ENCODE results near the gene RNF214.

Gene RNF214

DNA sequence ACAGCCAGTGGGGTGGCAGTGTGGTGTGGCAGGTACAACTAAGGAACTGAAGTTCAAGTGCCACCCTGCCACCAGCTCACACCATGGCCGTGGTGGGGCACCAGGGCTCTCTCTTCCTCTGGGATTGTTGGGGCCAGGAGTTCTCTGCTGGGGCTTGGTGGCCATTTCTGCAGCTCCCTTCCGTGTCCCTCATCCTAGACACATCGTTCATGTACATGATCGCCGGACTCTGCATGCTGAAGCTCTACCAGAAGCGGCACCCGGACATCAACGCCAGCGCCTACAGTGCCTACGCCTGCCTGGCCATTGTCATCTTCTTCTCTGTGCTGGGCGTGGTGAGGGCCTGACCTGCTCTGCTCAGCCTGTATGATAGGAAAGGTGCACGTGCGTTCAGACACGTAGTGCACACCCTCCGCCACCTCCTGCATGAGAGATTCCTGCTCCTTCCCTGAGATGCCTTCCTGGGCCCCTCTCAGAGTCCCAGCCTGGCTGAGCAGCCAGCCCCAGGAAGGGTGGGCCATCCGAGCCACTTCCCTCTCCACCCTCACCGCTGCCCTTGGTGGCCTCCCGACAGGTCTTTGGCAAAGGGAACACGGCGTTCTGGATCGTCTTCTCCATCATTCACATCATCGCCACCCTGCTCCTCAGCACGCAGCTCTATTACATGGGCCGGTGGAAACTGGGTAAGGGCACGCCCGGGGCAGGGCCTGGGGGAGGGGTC, 40.6 kb upstream of the RNF214 start:
- H3K4me1 Mint-ChIP-seq: peaks cover 7% of the 10 kb centered on the region
- H3K9me3 Mint-ChIP-seq: no peaks in the 10 kb centered on the region
- no peaks in the 10 kb centered on the region for H3K27me3 Mint-ChIP-seq
- no peak overlapping the region for H3K27ac Mint-ChIP-seq (ENCODE audit: low read depth)
- no peak for ATAC-seq (replicated peaks; ENCODE audit: extremely low read depth, poor library complexity, severe bottlenecking)
- H3K4me3 Mint-ChIP-seq: no peak overlapping the region
- H3K36me3 Mint-ChIP-seq (ENCODE audit: insufficient read depth): peaks cover 9% of the 10 kb centered on the region
- no peak for DNase-seq (ENCODE audit: low spot score in 2 of 2)

DNA sequence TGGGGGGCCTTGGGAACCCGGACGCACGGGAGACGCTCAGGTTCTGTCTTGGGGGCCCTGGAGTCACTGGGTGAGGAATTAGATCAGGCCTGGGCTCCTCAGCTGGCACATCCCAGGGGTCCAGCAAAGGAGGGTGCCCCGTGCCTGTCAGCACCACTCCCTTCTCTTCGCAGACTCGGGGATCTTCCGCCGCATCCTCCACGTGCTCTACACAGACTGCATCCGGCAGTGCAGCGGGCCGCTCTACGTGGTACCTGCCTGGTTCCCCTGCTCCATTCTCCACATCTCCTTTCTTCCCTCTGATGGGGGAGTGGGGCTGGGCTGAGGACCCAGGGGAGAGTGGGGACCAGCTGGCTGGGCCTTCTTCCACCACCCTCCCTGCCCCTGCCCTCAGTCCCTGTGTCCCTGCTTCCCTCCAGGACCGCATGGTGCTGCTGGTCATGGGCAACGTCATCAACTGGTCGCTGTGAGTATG, 40.0 kb upstream of the RNF214 start:
- peaks cover 3% of the 10 kb centered on the region for H3K4me1 Mint-ChIP-seq
- H3K36me3 Mint-ChIP-seq (ENCODE audit: insufficient read depth): peaks cover 10% of the 10 kb centered on the region
- no peak overlapping the region for H3K4me3 Mint-ChIP-seq
- H3K9me3 Mint-ChIP-seq: no peaks in the 10 kb centered on the region
- no peak overlapping the region for H3K27ac Mint-ChIP-seq (ENCODE audit: low read depth)
- DNase-seq (ENCODE audit: low spot score in 2 of 2): no peak
- H3K27me3 Mint-ChIP-seq: no peaks in the 10 kb centered on the region
- no peak for ATAC-seq (replicated peaks; ENCODE audit: extremely low read depth, poor library complexity, severe bottlenecking)

DNA sequence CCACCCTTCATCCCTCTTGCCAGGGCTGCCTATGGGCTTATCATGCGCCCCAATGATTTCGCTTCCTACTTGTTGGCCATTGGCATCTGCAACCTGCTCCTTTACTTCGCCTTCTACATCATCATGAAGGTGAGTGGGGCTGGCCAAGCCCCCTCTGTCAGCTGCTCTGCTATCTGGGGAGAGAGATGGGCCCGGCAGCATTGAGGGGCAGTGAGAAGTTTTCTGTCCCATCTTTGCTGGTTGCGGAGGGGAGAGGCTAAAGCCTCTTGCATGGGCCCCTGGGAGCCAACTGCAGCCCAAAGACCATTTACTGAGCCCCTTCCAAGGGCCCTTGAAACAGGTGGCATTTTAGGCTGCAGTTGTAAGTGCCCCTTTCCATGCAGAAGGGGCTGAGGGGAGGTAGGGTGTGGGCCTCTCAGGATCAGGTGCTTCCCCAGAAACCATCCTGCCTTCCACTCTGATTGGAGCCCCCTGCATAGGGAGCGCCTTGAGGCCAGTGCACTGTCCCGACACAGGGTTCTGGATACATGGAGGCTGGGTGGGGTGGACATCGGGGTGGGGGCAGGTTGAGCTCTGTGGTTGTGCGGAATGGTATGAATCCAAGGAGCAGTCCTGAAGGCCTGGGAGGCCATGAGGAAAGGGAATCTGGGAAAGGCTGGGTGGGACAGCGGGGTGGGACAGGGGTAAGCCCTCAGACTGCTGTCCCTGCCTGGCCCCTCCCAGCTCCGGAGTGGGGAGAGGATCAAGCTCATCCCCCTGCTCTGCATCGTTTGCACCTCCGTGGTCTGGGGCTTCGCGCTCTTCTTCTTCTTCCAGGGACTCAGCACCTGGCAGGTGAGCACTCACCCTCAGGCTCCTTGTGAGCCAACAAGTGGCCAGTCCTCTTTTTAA, 39.1 kb upstream of the RNF214 start:
- ATAC-seq (replicated peaks; ENCODE audit: extremely low read depth, poor library complexity, severe bottlenecking) (no peak), DNase-seq (ENCODE audit: low spot score in 2 of 2) (no peak)
- Mint-ChIP-seq H3K9me3 (no peaks in the 10 kb centered on the region), H3K27me3 (no peaks in the 10 kb centered on the region), H3K36me3 (ENCODE audit: insufficient read depth) (peaks cover 13% of the 10 kb centered on the region), H3K4me3 (no peak overlapping the region), H3K27ac (ENCODE audit: low read depth) (no peak overlapping the region), H3K4me1 (peaks cover 5% of the 10 kb centered on the region)

DNA sequence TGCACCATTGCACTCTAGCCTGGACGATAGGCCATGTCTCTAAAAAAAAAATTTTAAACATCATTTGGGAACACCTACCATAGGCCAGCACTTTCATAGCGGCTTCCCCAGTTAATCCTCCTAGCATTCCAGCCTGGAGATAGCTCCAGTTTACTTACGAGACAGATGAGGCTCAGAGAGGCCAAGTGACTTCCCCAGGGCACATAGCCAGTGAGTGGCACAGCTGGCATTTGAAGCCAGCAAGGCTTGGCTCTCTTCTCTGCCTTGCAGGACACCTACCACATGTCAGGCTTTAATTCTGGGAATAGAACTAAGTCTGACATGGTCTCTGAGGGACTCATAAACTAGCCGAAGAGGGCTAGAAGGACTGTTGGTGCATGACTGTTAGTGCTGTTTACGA, 38.2 kb upstream of the RNF214 start:
- H3K27me3 Mint-ChIP-seq: no peaks in the 10 kb centered on the region
- DNase-seq (ENCODE audit: low spot score in 2 of 2): no peak
- H3K27ac Mint-ChIP-seq (ENCODE audit: low read depth): no peak overlapping the region

DNA sequence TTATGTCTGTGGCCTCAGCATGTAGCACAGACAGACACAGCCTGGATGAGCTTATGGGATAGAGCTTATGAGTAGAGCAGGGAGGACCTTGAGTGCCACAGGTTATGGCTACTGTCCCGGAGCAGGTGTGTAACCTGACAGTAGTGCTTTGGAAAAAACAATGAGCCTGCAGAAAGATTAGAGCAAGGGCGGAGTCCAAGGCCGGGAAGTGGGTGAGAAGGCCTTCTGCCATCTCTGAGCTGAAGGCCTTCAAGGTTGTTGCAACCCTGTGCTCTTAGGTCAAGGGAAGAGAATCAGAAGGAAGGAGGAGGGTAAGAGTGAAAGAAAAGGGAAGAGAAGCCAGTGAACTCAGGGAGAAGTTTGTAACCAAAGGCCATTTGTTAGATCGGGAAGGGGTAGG, 37.2 kb upstream of the RNF214 start:
- Mint-ChIP-seq H3K36me3 (ENCODE audit: insufficient read depth) (peaks cover 22% of the 10 kb centered on the region), H3K27ac (ENCODE audit: low read depth) (peak overlapping the region; percentile 17), H3K4me3 (no peak overlapping the region), H3K9me3 (no peaks in the 10 kb centered on the region), H3K27me3 (no peaks in the 10 kb centered on the region), H3K4me1 (peaks cover 5% of the 10 kb centered on the region)
- no peak for DNase-seq (ENCODE audit: low spot score in 2 of 2)
- ATAC-seq (replicated peaks; ENCODE audit: extremely low read depth, poor library complexity, severe bottlenecking): no peak

More for the DNA sequence above, 38.2 kb upstream of the RNF214 start:
- Mint-ChIP-seq H3K4me1 (peaks cover 5% of the 10 kb centered on the region), H3K4me3 (no peak overlapping the region), H3K36me3 (ENCODE audit: insufficient read depth) (peaks cover 16% of the 10 kb centered on the region), H3K9me3 (no peaks in the 10 kb centered on the region)
- ATAC-seq (replicated peaks; ENCODE audit: extremely low read depth, poor library complexity, severe bottlenecking): no peak

DNA sequence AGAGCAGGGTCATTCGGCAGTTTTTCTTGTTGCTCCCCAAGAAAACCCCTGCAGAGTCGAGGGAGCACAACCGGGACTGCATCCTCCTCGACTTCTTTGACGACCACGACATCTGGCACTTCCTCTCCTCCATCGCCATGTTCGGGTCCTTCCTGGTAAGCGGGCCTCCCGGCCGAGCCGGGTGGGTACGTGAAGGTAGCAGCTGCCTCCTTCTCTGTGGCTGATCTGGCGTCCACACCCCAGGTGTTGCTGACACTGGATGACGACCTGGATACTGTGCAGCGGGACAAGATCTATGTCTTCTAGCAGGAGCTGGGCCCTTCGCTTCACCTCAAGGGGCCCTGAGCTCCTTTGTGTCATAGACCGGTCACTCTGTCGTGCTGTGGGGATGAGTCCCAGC, 36.7 kb upstream of the RNF214 start:
- H3K36me3 Mint-ChIP-seq (ENCODE audit: insufficient read depth): peaks cover 23% of the 10 kb centered on the region
- peak overlapping the region; percentile 17 for H3K27ac Mint-ChIP-seq (ENCODE audit: low read depth)
- no peaks in the 10 kb centered on the region for H3K9me3 Mint-ChIP-seq
- H3K4me1 Mint-ChIP-seq: peaks cover 9% of the 10 kb centered on the region
- H3K4me3 Mint-ChIP-seq: no peak overlapping the region
- ATAC-seq (replicated peaks; ENCODE audit: extremely low read depth, poor library complexity, severe bottlenecking): no peak
- H3K27me3 Mint-ChIP-seq: no peaks in the 10 kb centered on the region
- no peak for DNase-seq (ENCODE audit: low spot score in 2 of 2)

DNA sequence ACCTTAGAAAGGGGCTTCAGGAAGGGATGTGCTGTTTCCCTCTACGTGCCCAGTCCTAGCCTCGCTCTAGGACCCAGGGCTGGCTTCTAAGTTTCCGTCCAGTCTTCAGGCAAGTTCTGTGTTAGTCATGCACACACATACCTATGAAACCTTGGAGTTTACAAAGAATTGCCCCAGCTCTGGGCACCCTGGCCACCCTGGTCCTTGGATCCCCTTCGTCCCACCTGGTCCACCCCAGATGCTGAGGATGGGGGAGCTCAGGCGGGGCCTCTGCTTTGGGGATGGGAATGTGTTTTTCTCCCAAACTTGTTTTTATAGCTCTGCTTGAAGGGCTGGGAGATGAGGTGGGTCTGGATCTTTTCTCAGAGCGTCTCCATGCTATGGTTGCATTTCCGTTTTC, 35.5 kb upstream of the RNF214 start:
- H3K36me3 Mint-ChIP-seq (ENCODE audit: insufficient read depth): peaks cover 22% of the 10 kb centered on the region
- H3K9me3 Mint-ChIP-seq: no peaks in the 10 kb centered on the region
- H3K27me3 Mint-ChIP-seq: no peaks in the 10 kb centered on the region
- H3K27ac Mint-ChIP-seq (ENCODE audit: low read depth): no peak overlapping the region
- peaks cover 14% of the 10 kb centered on the region for H3K4me1 Mint-ChIP-seq
- ATAC-seq (replicated peaks; ENCODE audit: extremely low read depth, poor library complexity, severe bottlenecking) (no peak), DNase-seq (ENCODE audit: low spot score in 2 of 2) (no peak)
- H3K4me3 Mint-ChIP-seq: no peak overlapping the region

DNA sequence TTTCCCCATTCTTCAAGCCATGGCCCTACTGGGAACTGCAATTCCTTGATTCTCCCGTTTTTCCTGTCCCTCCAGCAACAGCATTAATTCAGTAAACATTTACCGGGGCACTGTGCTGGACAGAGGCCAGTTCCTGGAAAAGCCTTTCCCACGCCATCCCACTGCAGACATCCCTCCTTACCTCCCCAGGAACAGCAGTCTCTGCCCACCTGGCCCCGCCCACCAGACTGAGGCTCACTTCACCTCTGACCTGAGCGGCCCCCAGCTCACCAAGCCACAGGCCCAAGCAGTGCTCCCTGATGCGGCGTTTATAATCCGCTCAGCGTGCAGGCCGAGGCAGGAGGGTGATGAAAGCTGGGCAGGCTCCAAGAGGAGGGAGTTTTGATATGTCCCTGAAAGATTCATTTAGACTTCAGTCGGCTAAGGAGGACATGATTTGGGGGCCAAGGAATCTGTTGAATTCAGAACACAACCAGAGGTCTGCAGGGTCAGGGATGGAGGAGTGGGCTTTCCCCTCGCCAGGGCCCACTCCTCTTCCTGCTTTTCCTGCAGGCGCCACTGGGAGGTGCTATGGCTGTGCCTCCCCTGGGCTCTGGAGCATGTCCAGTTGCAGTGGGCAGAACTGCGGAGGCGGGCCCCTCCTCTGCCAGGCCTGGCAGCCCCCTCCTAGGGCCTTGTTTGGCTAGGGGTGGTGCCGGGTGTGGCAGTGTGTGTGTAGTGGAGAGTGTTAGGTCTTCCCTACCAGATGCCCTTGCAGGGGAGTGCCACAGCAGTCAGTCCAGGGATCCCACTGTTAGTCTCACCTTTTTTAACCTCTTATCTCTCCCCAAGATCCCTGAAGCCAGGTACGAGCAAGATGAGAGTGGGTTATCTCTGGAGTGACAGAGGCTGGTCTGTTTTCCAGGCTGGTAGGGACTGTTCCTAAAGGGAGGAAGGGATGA, 34.7 kb upstream of the RNF214 start:
- no peak for DNase-seq (ENCODE audit: low spot score in 2 of 2)
- no peak for ATAC-seq (replicated peaks; ENCODE audit: extremely low read depth, poor library complexity, severe bottlenecking)
- Mint-ChIP-seq H3K36me3 (ENCODE audit: insufficient read depth) (peaks cover 23% of the 10 kb centered on the region), H3K4me1 (peaks cover 14% of the 10 kb centered on the region), H3K27ac (ENCODE audit: low read depth) (peak overlapping the region; percentile 35), H3K27me3 (no peaks in the 10 kb centered on the region), H3K9me3 (no peaks in the 10 kb centered on the region), H3K4me3 (no peak overlapping the region)

DNA sequence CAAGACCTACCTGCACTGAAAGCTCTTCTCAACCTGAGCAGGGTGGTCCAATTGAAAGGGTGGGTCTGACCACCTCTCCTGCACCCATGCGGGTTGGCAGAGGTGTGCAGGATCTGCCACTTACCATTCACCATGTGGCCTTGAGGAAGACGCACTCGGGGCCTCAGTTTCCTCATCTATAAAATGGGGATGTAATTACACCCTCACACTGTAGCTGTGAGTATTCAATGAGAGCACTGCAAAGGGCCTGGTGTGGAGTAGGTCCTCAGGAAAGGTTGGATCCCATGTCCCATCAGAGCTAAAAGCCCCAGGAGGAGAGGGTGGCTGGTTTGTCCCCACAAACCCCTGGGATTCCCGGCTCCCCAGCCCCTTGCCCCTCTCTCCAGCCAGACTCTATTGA, 33.9 kb upstream of the RNF214 start:
- ATAC-seq (replicated peaks; ENCODE audit: extremely low read depth, poor library complexity, severe bottlenecking) (no peak), DNase-seq (ENCODE audit: low spot score in 2 of 2) (no peak)
- no peak overlapping the region for H3K27ac Mint-ChIP-seq (ENCODE audit: low read depth)
- peaks cover 24% of the 10 kb centered on the region for H3K36me3 Mint-ChIP-seq (ENCODE audit: insufficient read depth)
- H3K27me3 Mint-ChIP-seq: no peaks in the 10 kb centered on the region
- peaks cover 20% of the 10 kb centered on the region for H3K4me1 Mint-ChIP-seq
- no peaks in the 10 kb centered on the region for H3K9me3 Mint-ChIP-seq
- no peak overlapping the region for H3K4me3 Mint-ChIP-seq

DNA sequence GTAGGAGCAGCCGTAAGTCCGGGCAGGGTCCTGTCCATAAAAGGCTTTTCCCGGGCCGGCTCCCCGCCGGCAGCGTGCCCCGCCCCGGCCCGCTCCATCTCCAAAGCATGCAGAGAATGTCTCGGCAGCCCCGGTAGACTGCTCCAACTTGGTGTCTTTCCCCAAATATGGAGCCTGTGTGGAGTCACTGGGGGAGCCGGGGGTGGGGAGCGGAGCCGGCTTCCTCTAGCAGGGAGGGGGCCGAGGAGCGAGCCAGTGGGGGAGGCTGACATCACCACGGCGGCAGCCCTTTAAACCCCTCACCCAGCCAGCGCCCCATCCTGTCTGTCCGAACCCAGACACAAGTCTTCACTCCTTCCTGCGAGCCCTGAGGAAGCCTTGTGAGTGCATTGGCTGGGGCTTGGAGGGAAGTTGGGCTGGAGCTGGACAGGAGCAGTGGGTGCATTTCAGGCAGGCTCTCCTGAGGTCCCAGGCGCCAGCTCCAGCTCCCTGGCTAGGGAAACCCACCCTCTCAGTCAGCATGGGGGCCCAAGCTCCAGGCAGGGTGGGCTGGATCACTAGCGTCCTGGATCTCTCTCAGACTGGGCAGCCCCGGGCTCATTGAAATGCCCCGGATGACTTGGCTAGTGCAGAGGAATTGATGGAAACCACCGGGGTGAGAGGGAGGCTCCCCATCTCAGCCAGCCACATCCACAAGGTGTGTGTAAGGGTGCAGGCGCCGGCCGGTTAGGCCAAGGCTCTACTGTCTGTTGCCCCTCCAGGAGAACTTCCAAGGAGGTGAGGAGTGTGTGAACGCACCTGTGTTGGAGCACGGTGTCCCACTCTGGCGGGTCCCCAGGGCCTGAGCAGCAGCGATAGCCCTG, 33.2 kb upstream of the RNF214 start, which contains the start of gene TAGLN:
Gene TAGLN (plus strand): TSS at position 318 of the 863 bp plus-strand sequence. CDS start 3,644 bp downstream, outside the sequence.
- Mint-ChIP-seq H3K27me3 (no peaks in the 10 kb centered on the region), H3K4me1 (peaks cover 24% of the 10 kb centered on the region), H3K27ac (ENCODE audit: low read depth) (peak within 1 kb of the TSS; percentile 67), H3K36me3 (ENCODE audit: insufficient read depth) (peaks cover 29% of the 10 kb centered on the region), H3K4me3 (no peak within 1 kb of the TSS), H3K9me3 (no peaks in the 10 kb centered on the region)
- DNase-seq (ENCODE audit: low spot score in 2 of 2): no peak
- no peak for ATAC-seq (replicated peaks; ENCODE audit: extremely low read depth, poor library complexity, severe bottlenecking)

DNA sequence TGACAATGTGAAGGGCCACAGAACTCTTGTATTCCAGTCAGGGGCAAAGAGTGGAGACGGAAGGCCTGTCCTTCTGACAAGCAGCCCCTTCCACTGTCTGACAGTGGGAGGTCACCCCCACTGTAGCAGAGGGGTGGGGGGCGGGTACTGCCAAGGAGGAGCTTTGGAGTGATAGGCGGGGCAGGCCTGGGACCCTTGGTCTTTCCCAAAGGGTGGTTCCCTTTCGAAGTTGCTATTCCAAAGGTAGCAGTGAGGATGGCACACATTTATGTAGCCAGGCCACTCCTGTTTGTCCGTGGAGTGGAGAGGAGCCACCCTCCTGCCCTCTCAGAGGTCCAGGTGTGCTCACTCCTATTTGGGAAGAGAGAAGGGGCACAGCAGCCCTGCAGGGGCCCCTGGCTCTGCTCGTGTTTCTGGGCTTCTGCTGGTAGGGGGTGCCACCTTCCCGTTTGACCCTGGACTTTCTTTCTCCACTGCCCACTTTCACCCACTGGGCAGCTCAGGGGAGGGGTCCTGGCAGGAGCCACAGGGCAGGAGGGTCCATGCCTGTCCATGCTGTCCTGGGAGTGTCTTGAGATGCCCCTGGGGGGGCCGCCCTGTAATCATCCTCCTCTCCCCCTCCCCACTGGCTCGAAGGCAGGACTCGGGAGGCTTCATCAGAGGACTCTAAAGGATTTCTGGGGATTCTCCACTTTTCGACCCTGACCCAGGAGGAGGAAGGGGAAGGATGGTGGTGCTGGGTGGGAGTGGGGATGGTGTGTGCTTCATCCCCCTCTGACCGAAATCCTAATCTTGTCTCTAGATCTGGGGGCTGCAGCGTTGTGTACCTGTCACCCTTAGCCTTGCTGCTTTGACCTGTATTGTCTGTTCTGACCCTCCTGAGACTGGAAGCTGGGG, 32.3 kb upstream of the RNF214 start:
- Mint-ChIP-seq H3K9me3 (no peaks in the 10 kb centered on the region), H3K27me3 (no peaks in the 10 kb centered on the region), H3K27ac (ENCODE audit: low read depth) (peak overlapping the region; percentile 67), H3K4me1 (peaks cover 24% of the 10 kb centered on the region), H3K4me3 (no peak overlapping the region), H3K36me3 (ENCODE audit: insufficient read depth) (peaks cover 35% of the 10 kb centered on the region)
- ATAC-seq (replicated peaks; ENCODE audit: extremely low read depth, poor library complexity, severe bottlenecking) (no peak), DNase-seq (ENCODE audit: low spot score in 2 of 2) (no peak)
